Mucosa of rectum (tissue), 2 donors: ENCODE measurements around the gene MAPK12.
A peak's percentile ranks its signal among the peaks of the same experiment; 100 is the strongest.

Source experiments
- H3K27ac ChIP-seq, 2 donors: one replicate each; pipeline ENCODE4 v1.7.0; 2013; ENCODE audit warnings: inconsistent platforms in 2 of 2, low read depth in 2 of 2, low read length in 2 of 2
- H3K27me3 ChIP-seq, 2 donors: one replicate each; pipeline ENCODE4 v1.7.0; 2013; ENCODE audit warnings: low read length in 2 of 2; ENCODE audit not compliant: control insufficient read depth in 2 of 2, insufficient read depth in 2 of 2
- H3K36me3 ChIP-seq, 2 donors: one replicate each; pipeline ENCODE4 v1.7.0; 2013; ENCODE audit warnings: low read length in 2 of 2; ENCODE audit not compliant: control insufficient read depth in 2 of 2, insufficient read depth in 2 of 2
- H3K4me1 ChIP-seq, 2 donors: one replicate each; pipeline ENCODE4 v1.7.0; 2013; ENCODE audit warnings: low read length in 2 of 2, mild to moderate bottlenecking in 1 of 2; ENCODE audit not compliant: control insufficient read depth in 2 of 2, insufficient read depth in 2 of 2
- H3K4me3 ChIP-seq, 2 donors: one replicate each; pipeline ENCODE4 v1.7.0; 2013; ENCODE audit warnings: low read length in 2 of 2
- H3K9ac ChIP-seq, 2 donors: one replicate each; pipeline ENCODE4 v1.7.0; 2013; ENCODE audit warnings: low read length in 2 of 2, low read depth in 1 of 2, mild to moderate bottlenecking in 1 of 2
- H3K9me3 ChIP-seq, 2 donors: one replicate each; pipeline ENCODE4 v1.7.0; 2013; ENCODE audit warnings: low read length in 2 of 2; ENCODE audit not compliant: control insufficient read depth in 2 of 2
- donor health status: healthy.
- donor health status: Normal muscosa, but diverticular disease.

Gene MAPK12

GRCh38 chr22:50305923-50306566, 44.6 kb upstream of the MAPK12 start:
- H3K4me3 ChIP-seq, result peak overlapping the region; percentile 82 to 84
- no peaks in the 10 kb centered on the region for H3K9me3 ChIP-seq
- H3K36me3 ChIP-seq, result no peaks in the 10 kb centered on the region
- peak overlapping the region; percentile 88 to 93 for H3K9ac ChIP-seq
- no peaks in the 10 kb centered on the region for H3K27me3 ChIP-seq
- peak overlapping the region; percentile 91 to 95 for H3K27ac ChIP-seq
- H3K4me1 ChIP-seq, result peaks cover 63 to 67% of the 10 kb centered on the region in 2 donors

GRCh38 chr22:50305393-50305922, 44.0 kb upstream of the MAPK12 start:
- Histone ChIP-seq H3K27me3 (no peaks in the 10 kb centered on the region), H3K4me1 (peaks cover 69 to 73% of the 10 kb centered on the region in 2 donors), H3K9ac (peak overlapping the region; percentile 88 to 93), H3K27ac (peak overlapping the region; percentile 91 to 95), H3K4me3 (peak overlapping the region; percentile 82 to 84), H3K36me3 (no peaks in the 10 kb centered on the region), H3K9me3 (no peaks in the 10 kb centered on the region)

GRCh38 chr22:50304528-50305392, 43.3 kb upstream of the MAPK12 start:
- Histone ChIP-seq H3K27me3 (no peaks in the 10 kb centered on the region), H3K36me3 (no peaks in the 10 kb centered on the region), H3K4me1 (peaks cover 69 to 77% of the 10 kb centered on the region in 2 donors), H3K9ac (peak overlapping the region; percentile 68 to 93), H3K27ac (peak overlapping the region; percentile 91 to 95), H3K4me3 (peak overlapping the region; percentile 82 to 84), H3K9me3 (no peaks in the 10 kb centered on the region)

GRCh38 chr22:50303848-50304527, 42.5 kb upstream of the MAPK12 start:
- H3K4me3 ChIP-seq, result peak overlapping the region in 1 of 2 donors; percentile 14
- no peaks in the 10 kb centered on the region for H3K27me3 ChIP-seq
- H3K9me3 ChIP-seq, result no peaks in the 10 kb centered on the region
- H3K27ac ChIP-seq, result peak overlapping the region; percentile 91 to 95
- H3K4me1 ChIP-seq, result peaks cover 66 to 76% of the 10 kb centered on the region in 2 donors
- no peaks in the 10 kb centered on the region for H3K36me3 ChIP-seq
- peak overlapping the region; percentile 60 for H3K9ac ChIP-seq

- Histone ChIP-seq H3K4me3 (no peak overlapping the region), H3K9me3 (no peaks in the 10 kb centered on the region), H3K9ac (peak overlapping the region; percentile 60), H3K27me3 (no peaks in the 10 kb centered on the region), H3K36me3 (no peaks in the 10 kb centered on the region), H3K4me1 (peaks cover 65 to 76% of the 10 kb centered on the region in 2 donors), H3K27ac (peak overlapping the region; percentile 91 to 95)
Measured at GRCh38 chr22:50303515-50303847, 42.0 kb upstream of the MAPK12 start.

GRCh38 chr22:50302564-50302963, 41.1 kb upstream of the MAPK12 start:
- peaks cover 0 to 2% of the 10 kb centered on the region in 2 donors for H3K36me3 ChIP-seq
- H3K9me3 ChIP-seq, result no peaks in the 10 kb centered on the region
- H3K27ac ChIP-seq, result peak overlapping the region; percentile 91 to 95
- H3K4me3 ChIP-seq, result no peak overlapping the region
- H3K4me1 ChIP-seq, result peaks cover 63 to 78% of the 10 kb centered on the region in 2 donors
- H3K27me3 ChIP-seq, result no peaks in the 10 kb centered on the region
- H3K9ac ChIP-seq, result peak overlapping the region in 1 of 2 donors; percentile 60

- Histone ChIP-seq H3K4me1 (peaks cover 67 to 82% of the 10 kb centered on the region in 2 donors), H3K36me3 (peaks cover 0 to 4% of the 10 kb centered on the region in 2 donors), H3K4me3 (no peak overlapping the region), H3K9ac (peak overlapping the region in 1 of 2 donors; percentile 60), H3K27ac (peak overlapping the region; percentile 45 to 52), H3K27me3 (no peaks in the 10 kb centered on the region), H3K9me3 (no peaks in the 10 kb centered on the region)
Measured at GRCh38 chr22:50302041-50302541, 40.6 kb upstream of the MAPK12 start.

- Histone ChIP-seq H3K9me3 (no peaks in the 10 kb centered on the region), H3K27me3 (no peaks in the 10 kb centered on the region), H3K4me1 (peaks cover 70 to 88% of the 10 kb centered on the region in 2 donors), H3K27ac (peak overlapping the region; percentile 45 to 52), H3K4me3 (no peak overlapping the region), H3K9ac (peak overlapping the region in 1 of 2 donors; percentile 60), H3K36me3 (peaks cover 0 to 4% of the 10 kb centered on the region in 2 donors)
Measured at GRCh38 chr22:50301581-50301991, 40.1 kb upstream of the MAPK12 start.

GRCh38 chr22:50300620-50301257, 39.3 kb upstream of the MAPK12 start:
- H3K27me3 ChIP-seq, result no peaks in the 10 kb centered on the region
- peak overlapping the region in 1 of 2 donors; percentile 10 for H3K4me3 ChIP-seq
- H3K4me1 ChIP-seq, result peaks cover 65 to 83% of the 10 kb centered on the region in 2 donors
- H3K27ac ChIP-seq, result peak overlapping the region; percentile 36 to 52
- peaks cover 0 to 4% of the 10 kb centered on the region in 2 donors for H3K36me3 ChIP-seq
- H3K9me3 ChIP-seq, result no peaks in the 10 kb centered on the region
- H3K9ac ChIP-seq, result no peak overlapping the region
